Jurkat, Clone E6-1 (cell line): ENCODE measurements around the gene IKBKG.
"Not testable (repeated sequence)": the region's sequence is repeated elsewhere in the genome, so short reads cannot be mapped to it uniquely, and the experiment has no call there.

Experiments used
- DNase-seq: peaks from one replicate; pipeline ENCODE4 v3.0.0-alpha.2; 2011; ENCODE audit warnings: low read depth, low spot score
- H3K4me3 ChIP-seq: 2 replicates; pipeline ENCODE4 v1.5.1; 2011; ENCODE audit warnings: mild to moderate bottlenecking, low read length, control low read depth, moderate library complexity

The IKBKG gene

DNA sequence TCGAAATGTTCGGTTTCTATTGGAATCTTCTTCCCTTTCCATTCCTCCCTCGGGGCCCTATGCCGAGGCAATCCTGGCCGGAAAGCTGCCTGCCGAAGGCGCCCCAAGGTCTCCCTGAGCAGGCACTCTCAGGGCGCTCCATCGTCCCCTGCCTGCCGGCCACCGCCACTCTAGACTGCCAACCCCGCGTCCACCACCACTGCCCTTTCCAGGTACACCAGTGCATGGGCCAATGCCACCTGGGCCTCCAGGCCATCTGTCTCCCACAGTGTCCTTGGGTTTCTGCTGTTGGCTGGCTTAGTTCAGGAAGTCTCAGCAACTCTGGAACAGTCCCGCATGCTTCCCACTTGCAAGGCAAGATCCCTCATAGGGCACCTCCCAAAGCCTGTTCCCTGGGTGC is 52.1 kb downstream of the IKBKG start:
- DNase-seq = no peak

DNA sequence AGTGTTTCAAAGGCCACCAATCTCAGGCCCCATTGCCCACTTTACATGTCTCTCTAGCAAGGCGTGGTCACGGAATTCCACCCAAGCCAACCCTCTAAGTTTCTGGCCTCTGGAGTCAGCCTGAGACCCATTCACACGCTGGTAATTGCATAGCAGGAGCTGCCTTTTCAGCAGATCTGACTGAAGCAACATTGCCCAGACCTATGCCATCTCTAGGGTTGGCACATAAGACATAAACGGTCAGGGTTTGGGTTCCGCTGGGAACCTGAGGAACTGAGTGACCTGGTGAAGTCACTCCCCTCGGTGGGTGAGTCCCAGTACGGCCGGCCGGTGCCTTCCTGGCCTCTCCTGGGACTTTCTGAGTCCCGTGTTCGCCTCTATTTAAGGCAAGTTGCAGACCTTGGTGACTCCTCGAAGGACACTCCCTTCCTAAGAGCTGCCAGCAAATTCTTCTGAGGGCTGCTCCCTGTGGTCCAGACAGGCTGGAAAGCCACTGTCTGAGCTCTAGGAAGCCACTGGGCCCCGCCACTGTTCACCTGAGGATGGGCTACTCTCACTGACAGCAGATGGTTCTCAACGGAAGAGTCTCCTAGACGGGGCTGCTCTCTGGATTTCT is 53.4 kb downstream of the IKBKG start:
- no peak for DNase-seq

More for the DNA sequence above, 52.1 kb downstream of the IKBKG start:
- no peak overlapping the region for H3K4me3 ChIP-seq

GRCh38 chrX:154602226-154602625 is 54.8 kb downstream of the IKBKG start:
- DNase-seq = no peak
- H3K4me3 ChIP-seq = no peak overlapping the region

More for the DNA sequence above, 53.4 kb downstream of the IKBKG start:
- no peak overlapping the region for H3K4me3 ChIP-seq

DNA sequence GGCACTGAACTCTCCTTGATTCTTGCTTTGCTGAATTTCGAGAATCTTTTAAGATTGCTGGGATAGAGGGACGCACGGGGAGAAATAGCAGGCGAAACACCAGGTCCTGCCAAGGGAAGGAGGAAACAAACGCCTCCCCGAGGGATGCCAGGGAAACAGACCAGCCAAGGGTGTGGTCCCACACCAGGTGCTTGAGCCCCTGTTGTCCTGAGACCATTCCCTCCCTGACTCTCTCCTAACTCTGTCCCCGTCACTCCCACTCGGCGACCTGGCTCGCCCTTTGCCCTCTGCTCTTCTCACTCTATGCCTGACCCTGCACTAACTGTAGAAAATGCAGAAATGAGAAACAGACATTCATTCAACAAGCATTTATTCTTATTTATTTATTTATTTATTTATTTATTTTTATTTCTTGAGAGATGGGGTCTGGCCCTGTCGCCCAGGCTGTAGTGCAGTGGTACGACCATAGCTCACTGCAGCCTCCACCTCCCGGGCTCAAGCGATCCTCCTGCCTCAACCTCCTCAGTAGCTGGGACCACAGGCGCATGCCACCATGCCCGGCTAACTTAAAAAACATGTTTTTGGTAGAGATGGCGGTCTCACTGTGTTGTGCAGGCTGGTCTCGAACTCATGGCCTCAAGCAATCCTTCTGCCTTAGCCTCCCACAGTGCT is 55.5 kb downstream of the IKBKG start:
- no peak overlapping the region for H3K4me3 ChIP-seq
- DNase-seq = no peak

DNA sequence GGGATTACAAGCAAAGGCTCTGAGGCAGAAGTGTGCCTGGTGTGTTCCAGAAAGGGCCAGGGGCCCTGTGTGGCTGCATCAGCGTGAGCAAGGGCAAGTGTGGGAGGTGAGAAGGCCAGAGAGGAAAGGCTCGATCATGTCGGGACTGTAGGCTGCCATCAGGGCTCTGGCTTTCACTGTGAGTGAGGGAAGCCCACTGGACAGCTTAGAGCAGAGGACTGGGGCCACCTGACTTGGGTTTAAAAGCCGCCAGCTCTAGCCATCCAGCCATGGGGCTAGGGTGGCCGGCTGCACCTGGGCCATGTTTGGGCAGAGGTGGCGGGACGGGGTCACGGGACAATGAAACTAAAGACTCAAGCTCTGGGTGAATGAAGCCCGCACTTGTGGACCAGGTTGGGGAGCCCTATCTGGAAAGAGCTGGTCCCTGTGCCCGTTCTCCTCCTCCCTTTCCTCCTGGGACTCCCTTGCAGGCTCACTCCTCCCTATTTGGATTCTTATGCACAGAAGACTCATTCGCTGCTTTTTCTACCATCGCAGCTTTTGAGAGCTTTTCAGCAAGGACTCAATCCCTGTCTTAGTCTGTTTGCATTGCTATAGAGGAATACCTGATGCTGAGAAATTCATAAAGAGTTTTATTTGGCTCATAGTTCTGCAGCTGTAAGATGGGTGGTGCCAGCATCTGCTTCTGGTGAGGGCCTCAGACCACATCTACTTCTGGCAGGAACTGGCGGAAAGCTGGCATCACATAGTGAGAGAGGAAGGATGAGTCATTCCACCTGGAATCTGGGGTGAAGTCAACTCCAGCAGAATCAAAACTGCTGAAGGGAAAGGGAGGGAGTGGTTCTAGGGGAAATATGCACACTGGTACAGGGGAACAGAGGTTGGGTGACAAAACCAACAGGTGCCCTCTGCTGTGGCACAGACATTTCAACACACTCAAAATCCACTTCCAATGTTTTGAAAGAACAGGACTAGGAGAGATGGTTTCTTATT is 56.3 kb downstream of the IKBKG start:
- DNase-seq = no peak
- H3K4me3 ChIP-seq = no peak overlapping the region

DNA sequence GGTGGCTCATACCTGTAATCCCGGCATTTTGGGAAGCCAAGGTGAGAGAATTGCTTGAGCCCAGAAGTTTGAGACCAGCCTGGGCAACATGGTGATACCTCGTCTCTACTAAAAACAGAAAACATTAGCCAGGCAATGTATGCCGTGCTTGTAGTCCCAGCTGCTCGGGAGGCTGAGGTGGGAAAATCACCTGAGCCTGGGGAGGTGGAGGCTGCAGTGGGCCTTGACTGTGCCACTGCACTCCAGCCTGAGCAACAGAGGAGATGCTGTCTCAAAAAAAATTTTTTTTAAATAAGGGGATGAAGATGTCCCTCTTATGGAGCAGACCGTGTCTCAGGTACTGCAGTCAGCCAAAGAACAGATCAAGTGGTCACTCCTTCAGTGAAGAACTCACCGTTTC is 58.1 kb downstream of the IKBKG start:
- DNase-seq = no peak
- H3K4me3 ChIP-seq = no peak overlapping the region

GRCh38 chrX:154607370-154607769 is 60.0 kb downstream of the IKBKG start:
- no peak for DNase-seq
- H3K4me3 ChIP-seq = no peak overlapping the region

DNA sequence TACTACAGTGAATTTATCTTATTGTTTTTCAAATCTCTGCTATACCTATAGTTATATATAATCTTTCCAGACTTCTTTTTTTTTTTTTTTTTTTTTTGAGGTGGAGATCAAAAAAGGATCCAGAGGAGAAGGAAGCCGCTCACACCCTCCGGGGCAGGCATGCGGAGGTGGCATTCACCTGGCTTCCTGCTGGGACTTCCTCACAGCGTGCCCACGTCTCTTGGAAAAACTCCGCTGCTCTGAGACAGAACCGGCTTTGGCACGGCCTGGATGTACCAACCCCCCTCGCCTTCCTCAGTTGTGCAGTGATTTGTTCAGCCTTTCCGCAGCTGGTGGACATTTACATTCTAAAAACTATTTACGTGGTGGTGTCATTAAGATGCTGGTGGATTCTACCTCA is 60.6 kb downstream of the IKBKG start:
- DNase-seq, H3K4me3 ChIP-seq: not testable (repeated sequence)

GRCh38 chrX:154608823-154609222 is 61.4 kb downstream of the IKBKG start:
- not testable (repeated sequence) for H3K4me3 ChIP-seq, DNase-seq

- DNase-seq = not testable (repeated sequence)
Measured at GRCh38 chrX:154611146-154611545, 63.7 kb downstream of the IKBKG start.

GRCh38 chrX:154613586-154613985 is 66.2 kb downstream of the IKBKG start:
- H3K4me3 ChIP-seq, DNase-seq: not testable (repeated sequence)

More at GRCh38 chrX:154611146-154611545, 63.7 kb downstream of the IKBKG start:
- H3K4me3 ChIP-seq = not testable (repeated sequence)
